ENCODE results near the gene HSD17B10. TPM values are rescaled to one million over a fixed set of nuclear protein-coding genes. Genes with fewer than 3 reads are reported as not detected.
A peak's percentile ranks its signal among the peaks of the same experiment; 100 is the strongest.
"Not testable (repeated sequence)": the region's sequence is repeated elsewhere in the genome, so short reads cannot be mapped to it uniquely, and the experiment has no call there.

Gene HSD17B10
- total and polyA plus RNA-seq, 4 experiments from 2014 or later, result 32.6 to 128 (median 79.7) TPM

DNA sequence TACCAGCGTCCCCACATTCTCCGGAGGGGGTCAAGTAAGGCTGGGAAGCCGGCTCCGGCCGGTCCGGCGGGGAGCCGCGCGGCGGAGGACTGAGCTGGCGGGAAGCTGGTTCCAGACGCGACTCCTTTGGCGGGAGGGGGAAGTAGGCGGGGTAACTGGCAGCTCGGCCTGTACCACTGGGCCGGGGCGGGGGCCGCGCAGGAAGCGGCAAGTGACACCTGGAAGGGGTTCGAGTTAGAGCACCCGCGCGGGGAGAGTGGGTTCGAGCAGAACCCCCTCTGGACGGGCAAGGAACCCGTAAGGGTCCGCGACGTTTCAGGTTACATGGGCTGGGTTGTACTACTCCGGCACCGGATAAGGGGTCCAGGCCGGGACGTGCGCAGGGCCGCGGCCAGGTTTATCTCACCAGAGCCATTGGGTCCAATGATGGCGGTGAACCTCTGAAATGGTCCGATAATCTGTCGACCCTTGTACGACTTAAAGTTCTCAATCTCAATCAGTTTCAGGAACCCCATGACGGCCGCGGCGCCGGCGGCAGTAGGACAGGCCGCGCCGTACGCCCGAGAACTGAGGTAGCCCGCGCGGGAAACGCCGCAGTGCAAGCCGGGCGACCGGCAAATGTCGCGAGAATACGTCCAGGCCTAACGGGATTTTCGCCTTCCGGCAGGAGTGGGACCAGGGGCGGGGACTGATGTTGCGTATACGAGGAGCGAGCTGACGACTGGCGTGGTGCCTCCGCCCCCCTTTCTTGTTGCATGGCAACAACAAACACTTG lies 11.9 kb downstream of the HSD17B10 start, which contains the start of gene SMC1A:
TSS of gene SMC1A (minus strand) at position 569 of the 775 bp plus-strand sequence. CDS start at position 515, 54 bp downstream.
- no peaks in the 10 kb centered on the region for H3K36me3 ChIP-seq (ENCODE audit: insufficient read depth, low read length)
- peaks cover 21 to 45% (median 32%) of the 10 kb centered on the region in 4 donors for H3K4me1 Mint-ChIP-seq
- H3K27me3 ChIP-seq (ENCODE audit: insufficient read depth, low read length), result no peaks in the 10 kb centered on the region
- H3K27ac Mint-ChIP-seq, result peak within 1 kb of the TSS; percentile 92 to 100 (median 99)
- ChIA-PET CTCF (ENCODE audit: partially characterized antibody) (interaction anchor here (0.8 to 2.1 kb wide), 7 partner anchors 11 to 427 kb away, joined by 3 to 6 read pairs (median 5); no protein-coding TSS in a partner anchor), POLR2A (ENCODE audit: partially characterized antibody) (interaction anchor here (0.5 to 2.4 kb wide), 19 partner anchors 9 to 1578 kb away, joined by 3 to 24 read pairs (median 4); partner anchors contain the start of genes APEX2, HSD17B10, KDM5C and PHF8)
- no peaks in the 10 kb centered on the region for H3K9me3 ChIP-seq (ENCODE audit: control insufficient read depth in 1 of 2, low read length in 2 of 2)
- intact Hi-C loops (cut with micrococcal nuclease), result loop anchor here (1.0 to 10.0 kb wide), 6 partner anchors 12 to 761 kb away; partner anchors contain the start of genes FAM120C, HSD17B10, KDM5C and PHF8
- H3K4me3 ChIP-seq (ENCODE audit: low read length in 2 of 2), result peak within 1 kb of the TSS; percentile 68 to 76
- peak; percentile 98 to 100 (median 99) for DNase-seq
- peaks cover 0 to 9% of the 10 kb centered on the region in 2 donors for H3K36me3 Mint-ChIP-seq
- peaks cover 27% of the 10 kb centered on the region for H3K4me1 ChIP-seq (ENCODE audit: insufficient read depth, low read length)
- H3K27ac ChIP-seq (ENCODE audit: low read depth, low read length), result peak within 1 kb of the TSS; percentile 90
- no peaks in the 10 kb centered on the region for H3K9me3 Mint-ChIP-seq
- no peaks in the 10 kb centered on the region for H3K27me3 Mint-ChIP-seq
- peak within 1 kb of the TSS; percentile 86 to 98 (median 94) for H3K4me3 Mint-ChIP-seq

DNA sequence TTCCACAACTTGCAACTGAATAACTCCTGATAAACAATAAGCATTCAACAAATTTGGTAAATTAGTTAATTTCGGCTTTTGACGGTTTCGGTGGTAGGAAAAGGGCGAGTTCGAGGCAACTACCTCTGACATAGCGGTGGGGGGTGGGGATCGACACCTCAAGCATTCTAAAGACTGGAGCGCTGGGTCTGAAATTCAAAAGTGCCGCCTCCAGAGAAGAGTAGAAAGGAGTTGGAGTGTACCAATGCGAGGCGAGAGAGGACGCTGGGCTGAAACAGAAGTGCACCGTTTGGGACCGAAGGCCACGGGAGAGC lies 12.4 kb downstream of the HSD17B10 start:
- Histone ChIP-seq H3K4me1 (ENCODE audit: insufficient read depth, low read length) (peaks cover 27% of the 10 kb centered on the region), H3K36me3 (ENCODE audit: insufficient read depth, low read length) (no peaks in the 10 kb centered on the region), H3K9me3 (ENCODE audit: control insufficient read depth in 1 of 2, low read length in 2 of 2) (no peaks in the 10 kb centered on the region), H3K27ac (ENCODE audit: low read depth, low read length) (peak overlapping the region; percentile 90), H3K4me3 (ENCODE audit: low read length in 2 of 2) (peak overlapping the region; percentile 68 to 76), H3K27me3 (ENCODE audit: insufficient read depth, low read length) (no peaks in the 10 kb centered on the region)
- Mint-ChIP-seq H3K4me1 (peaks cover 21 to 46% (median 32%) of the 10 kb centered on the region in 4 donors), H3K9me3 (no peaks in the 10 kb centered on the region), H3K27ac (peak overlapping the region; percentile 92 to 100 (median 99)), H3K36me3 (peaks cover 0 to 9% of the 10 kb centered on the region in 2 donors), H3K27me3 (no peaks in the 10 kb centered on the region), H3K4me3 (peak overlapping the region; percentile 86 to 98 (median 94))
- POLR2A ChIA-PET (ENCODE audit: partially characterized antibody), result interaction anchor here (0.8 to 2.4 kb wide), 11 partner anchors 9 to 349 kb away, joined by 3 to 24 read pairs (median 5); partner anchors contain the start of genes HSD17B10, KDM5C and TSPYL2
- intact Hi-C loops (cut with micrococcal nuclease), result loop anchor here (1.0 to 10.0 kb wide), 6 partner anchors 13 to 761 kb away; partner anchors contain the start of genes FAM120C, HSD17B10, KDM5C and PHF8
- peak in 1 of 5 donors; percentile 69 for DNase-seq
- CTCF ChIA-PET (ENCODE audit: partially characterized antibody), result interaction anchor here (1.2 to 2.1 kb wide), 2 partner anchors 24 to 137 kb away, joined by 5 to 6 read pairs; no protein-coding TSS in a partner anchor

DNA sequence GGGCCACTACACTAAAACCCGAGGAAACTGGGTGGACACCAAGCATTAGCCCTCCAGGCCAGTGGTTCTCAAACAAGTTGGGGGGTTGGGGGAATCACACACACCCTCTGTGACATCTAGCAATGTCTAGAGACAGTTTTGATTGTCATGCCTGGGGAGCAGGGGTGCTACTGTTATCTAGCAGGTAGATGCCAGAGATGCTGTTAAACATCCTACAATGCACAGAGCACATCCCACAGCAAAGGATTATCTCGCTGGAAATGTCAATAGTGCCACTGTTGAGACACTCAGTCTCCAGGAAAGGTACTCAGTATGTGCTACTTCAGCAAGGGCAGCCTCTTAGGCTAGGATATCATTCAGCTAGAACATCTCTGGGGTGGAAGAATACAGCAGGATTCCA lies 13.0 kb downstream of the HSD17B10 start:
- ChIA-PET CTCF (ENCODE audit: partially characterized antibody) (interaction anchor here (2.1 kb wide), 1 partner anchor 24 kb away, joined by 6 read pairs; no protein-coding TSS in a partner anchor), POLR2A (ENCODE audit: partially characterized antibody) (no interaction called here)
- Histone ChIP-seq H3K36me3 (ENCODE audit: insufficient read depth, low read length) (no peaks in the 10 kb centered on the region), H3K27me3 (ENCODE audit: insufficient read depth, low read length) (no peaks in the 10 kb centered on the region), H3K27ac (ENCODE audit: low read depth, low read length) (peak overlapping the region; percentile 90), H3K9me3 (ENCODE audit: control insufficient read depth in 1 of 2, low read length in 2 of 2) (no peaks in the 10 kb centered on the region), H3K4me1 (ENCODE audit: insufficient read depth, low read length) (peaks cover 27% of the 10 kb centered on the region), H3K4me3 (ENCODE audit: low read length in 2 of 2) (peak overlapping the region in 1 of 2 donors; percentile 76)
- peak overlapping the region; percentile 86 to 98 (median 94) for H3K4me3 Mint-ChIP-seq
- DNase-seq, result no peak
- peak overlapping the region in 6 of 7 donors; percentile 92 to 100 (median 99) for H3K27ac Mint-ChIP-seq
- intact Hi-C loops (cut with micrococcal nuclease), result loop anchor here (5.0 to 10.0 kb wide), 3 partner anchors 261 to 621 kb away; partner anchors contain the start of gene PHF8
- H3K4me1 Mint-ChIP-seq, result peaks cover 21 to 46% (median 32%) of the 10 kb centered on the region in 4 donors
- peaks cover 0 to 9% of the 10 kb centered on the region in 2 donors for H3K36me3 Mint-ChIP-seq
- no peaks in the 10 kb centered on the region for H3K9me3 Mint-ChIP-seq
- H3K27me3 Mint-ChIP-seq, result no peaks in the 10 kb centered on the region

DNA sequence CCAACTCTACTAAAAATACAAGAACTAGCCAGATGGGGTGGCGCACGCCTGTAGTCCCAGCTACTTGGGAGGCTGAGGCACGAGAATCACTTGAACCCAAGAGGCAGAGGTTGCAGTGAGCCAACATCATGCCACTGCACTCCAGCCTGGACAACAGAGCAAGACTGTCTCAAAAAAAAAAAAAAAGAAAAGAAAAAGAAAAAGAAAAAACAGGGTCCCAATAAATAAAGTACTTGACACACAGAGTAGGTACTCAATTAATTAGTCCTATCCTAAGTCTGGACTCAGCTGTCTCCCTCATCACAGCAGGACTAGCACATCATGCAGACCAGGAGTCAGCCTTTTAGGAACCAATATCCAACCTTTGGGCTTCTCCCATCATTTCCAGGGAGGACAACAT lies 13.8 kb downstream of the HSD17B10 start:
- H3K36me3 ChIP-seq (ENCODE audit: insufficient read depth, low read length); H3K4me3 ChIP-seq (ENCODE audit: low read length in 2 of 2); CTCF ChIA-PET (ENCODE audit: partially characterized antibody); H3K36me3 Mint-ChIP-seq; POLR2A ChIA-PET (ENCODE audit: partially characterized antibody); DNase-seq; H3K27me3 ChIP-seq (ENCODE audit: insufficient read depth, low read length); H3K9me3 Mint-ChIP-seq; H3K9me3 ChIP-seq (ENCODE audit: control insufficient read depth in 1 of 2, low read length in 2 of 2); H3K27ac ChIP-seq (ENCODE audit: low read depth, low read length); H3K27me3 Mint-ChIP-seq: not testable (repeated sequence)
- peaks cover 27% of the 10 kb centered on the region for H3K4me1 ChIP-seq (ENCODE audit: insufficient read depth, low read length)
- Mint-ChIP-seq H3K4me3 (peak overlapping the region in 7 of 8 donors; percentile 7 to 93 (median 61)), H3K4me1 (peaks cover 21 to 46% (median 32%) of the 10 kb centered on the region in 4 donors), H3K27ac (peak overlapping the region; percentile 52 to 99 (median 72))
- intact Hi-C loops (cut with micrococcal nuclease), result loop anchor here (5.0 to 10.0 kb wide), 3 partner anchors 262 to 622 kb away; partner anchors contain the start of gene PHF8

GRCh38 chrX:53412446-53412845 lies 21.7 kb downstream of the HSD17B10 start:
- Mint-ChIP-seq H3K27me3 (no peaks in the 10 kb centered on the region), H3K4me1 (peaks cover 0 to 16% (median 5%) of the 10 kb centered on the region in 4 donors), H3K9me3 (no peaks in the 10 kb centered on the region), H3K4me3 (no peak overlapping the region), H3K27ac (peak overlapping the region in 1 of 7 donors; percentile 69), H3K36me3 (peaks cover 45 to 51% of the 10 kb centered on the region in 2 donors)
- no peak for DNase-seq
- no peaks in the 10 kb centered on the region for H3K4me1 ChIP-seq (ENCODE audit: insufficient read depth, low read length)
- intact Hi-C loops (cut with micrococcal nuclease), result no loop called here
- no peak overlapping the region for H3K4me3 ChIP-seq (ENCODE audit: low read length in 2 of 2)
- peaks cover 27% of the 10 kb centered on the region for H3K36me3 ChIP-seq (ENCODE audit: insufficient read depth, low read length)
- POLR2A ChIA-PET (ENCODE audit: partially characterized antibody), result interaction anchor here (0.8 to 1.0 kb wide), 2 partner anchors 10 to 11 kb away, joined by 4 to 7 read pairs; partner anchors contain the start of genes RIBC1 and SMC1A
- H3K27ac ChIP-seq (ENCODE audit: low read depth, low read length), result no peak overlapping the region
- H3K27me3 ChIP-seq (ENCODE audit: insufficient read depth, low read length), result no peaks in the 10 kb centered on the region
- H3K9me3 ChIP-seq (ENCODE audit: control insufficient read depth in 1 of 2, low read length in 2 of 2), result no peaks in the 10 kb centered on the region
- CTCF ChIA-PET (ENCODE audit: partially characterized antibody), result interaction anchor here (1.5 to 1.7 kb wide), 2 partner anchors 94 to 129 kb away, joined by 3 to 6 read pairs; no protein-coding TSS in a partner anchor

DNA sequence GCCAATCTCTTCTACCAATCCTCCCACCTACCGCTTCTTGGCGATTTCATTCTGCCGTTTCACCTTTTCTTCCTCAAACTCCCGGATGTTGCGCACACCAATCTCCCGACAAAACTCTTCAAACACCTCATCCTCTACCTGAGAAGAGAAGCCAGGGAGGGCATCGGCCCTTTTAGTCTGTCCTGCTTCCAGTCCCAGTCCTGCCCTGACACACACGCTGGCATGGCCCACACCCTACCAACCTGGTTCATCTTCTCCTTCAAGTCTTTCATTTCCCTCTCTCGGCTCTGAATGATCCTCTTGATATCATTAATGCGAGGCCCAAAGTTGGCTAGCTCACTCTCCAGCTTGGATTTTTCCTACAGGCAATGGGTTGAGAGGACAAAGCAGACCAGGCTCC lies 30.6 kb downstream of the HSD17B10 start:
- intact Hi-C loops (cut with micrococcal nuclease), result no loop called here
- POLR2A ChIA-PET (ENCODE audit: partially characterized antibody), result no interaction called here

More for the DNA sequence above, 30.6 kb downstream of the HSD17B10 start:
- Histone ChIP-seq H3K4me3 (ENCODE audit: low read length in 2 of 2) (no peak overlapping the region), H3K9me3 (ENCODE audit: control insufficient read depth in 1 of 2, low read length in 2 of 2) (no peaks in the 10 kb centered on the region), H3K4me1 (ENCODE audit: insufficient read depth, low read length) (no peaks in the 10 kb centered on the region), H3K27ac (ENCODE audit: low read depth, low read length) (no peak overlapping the region), H3K36me3 (ENCODE audit: insufficient read depth, low read length) (peaks cover 46% of the 10 kb centered on the region), H3K27me3 (ENCODE audit: insufficient read depth, low read length) (no peaks in the 10 kb centered on the region)
- Mint-ChIP-seq H3K36me3 (peaks cover 49 to 57% of the 10 kb centered on the region in 2 donors), H3K27ac (peak overlapping the region in 1 of 7 donors; percentile 13), H3K9me3 (no peaks in the 10 kb centered on the region), H3K4me3 (no peak overlapping the region), H3K4me1 (no peaks in the 10 kb centered on the region), H3K27me3 (no peaks in the 10 kb centered on the region)
- DNase-seq, result no peak
- CTCF ChIA-PET (ENCODE audit: partially characterized antibody), result interaction anchor here (0.9 kb wide), 1 partner anchor 110 kb away, joined by 3 read pairs; no protein-coding TSS in a partner anchor
